ENCODE measurements around the gene RBM20. TPM values are rescaled to one million over a fixed set of nuclear protein-coding genes. Genes with fewer than 3 reads are reported as not detected.

Gene RBM20
- total RNA-seq, 1 donor from 2014 or later = 0.02 TPM

- Mint-ChIP-seq H3K27me3 (ENCODE audit: low read depth) (no peaks in the 10 kb centered on the region), H3K36me3 (ENCODE audit: low read depth) (peaks cover 68% of the 10 kb centered on the region), H3K27ac (no peak overlapping the region), H3K4me1 (ENCODE audit: low read depth) (peaks cover 28% of the 10 kb centered on the region), H3K9me3 (no peaks in the 10 kb centered on the region), H3K4me3 (ENCODE audit: low read depth) (no peak overlapping the region)
- no peak for DNase-seq (ENCODE audit: low spot score)
- intact Hi-C loops (cut with micrococcal nuclease) = no loop called here
Measured at GRCh38 chr10:110880012-110880411, 235.9 kb downstream of the RBM20 start.

- peaks cover 66% of the 10 kb centered on the region for H3K36me3 Mint-ChIP-seq (ENCODE audit: low read depth)
- H3K4me3 Mint-ChIP-seq (ENCODE audit: low read depth) = no peak overlapping the region
- peaks cover 30% of the 10 kb centered on the region for H3K4me1 Mint-ChIP-seq (ENCODE audit: low read depth)
- intact Hi-C loops (cut with micrococcal nuclease) = no loop called here
- no peaks in the 10 kb centered on the region for H3K9me3 Mint-ChIP-seq
- no peak for DNase-seq (ENCODE audit: low spot score)
- no peaks in the 10 kb centered on the region for H3K27me3 Mint-ChIP-seq (ENCODE audit: low read depth)
- H3K27ac Mint-ChIP-seq = no peak overlapping the region
Measured at GRCh38 chr10:110881247-110881646, 237.1 kb downstream of the RBM20 start.

- intact Hi-C loops (cut with micrococcal nuclease) = no loop called here
- Mint-ChIP-seq H3K4me3 (ENCODE audit: low read depth) (no peak overlapping the region), H3K9me3 (no peaks in the 10 kb centered on the region), H3K27me3 (ENCODE audit: low read depth) (no peaks in the 10 kb centered on the region), H3K4me1 (ENCODE audit: low read depth) (peaks cover 30% of the 10 kb centered on the region), H3K36me3 (ENCODE audit: low read depth) (peaks cover 68% of the 10 kb centered on the region), H3K27ac (no peak overlapping the region)
- no peak for DNase-seq (ENCODE audit: low spot score)
Measured at GRCh38 chr10:110881905-110882304, 237.8 kb downstream of the RBM20 start.

GRCh38 chr10:110883924-110884323 is 239.8 kb downstream of the RBM20 start:
- Mint-ChIP-seq H3K9me3 (no peaks in the 10 kb centered on the region), H3K4me1 (ENCODE audit: low read depth) (peaks cover 29% of the 10 kb centered on the region), H3K36me3 (ENCODE audit: low read depth) (peaks cover 61% of the 10 kb centered on the region), H3K4me3 (ENCODE audit: low read depth) (peak overlapping the region; percentile 33), H3K27me3 (ENCODE audit: low read depth) (no peaks in the 10 kb centered on the region), H3K27ac (peak overlapping the region; percentile 20)
- DNase-seq (ENCODE audit: low spot score) = no peak
- intact Hi-C loops (cut with micrococcal nuclease) = no loop called here

GRCh38 chr10:110885932-110886674 is 242.0 kb downstream of the RBM20 start:
- Mint-ChIP-seq H3K4me1 (ENCODE audit: low read depth) (peaks cover 20% of the 10 kb centered on the region), H3K27me3 (ENCODE audit: low read depth) (no peaks in the 10 kb centered on the region), H3K9me3 (no peaks in the 10 kb centered on the region), H3K4me3 (ENCODE audit: low read depth) (no peak overlapping the region), H3K27ac (no peak overlapping the region), H3K36me3 (ENCODE audit: low read depth) (peaks cover 67% of the 10 kb centered on the region)
- no peak for DNase-seq (ENCODE audit: low spot score)
- intact Hi-C loops (cut with micrococcal nuclease) = no loop called here

- no peak for DNase-seq (ENCODE audit: low spot score)
- Mint-ChIP-seq H3K36me3 (ENCODE audit: low read depth) (peaks cover 58% of the 10 kb centered on the region), H3K27me3 (ENCODE audit: low read depth) (no peaks in the 10 kb centered on the region), H3K27ac (no peak overlapping the region), H3K4me3 (ENCODE audit: low read depth) (no peak overlapping the region), H3K9me3 (no peaks in the 10 kb centered on the region), H3K4me1 (ENCODE audit: low read depth) (peaks cover 19% of the 10 kb centered on the region)
- intact Hi-C loops (cut with micrococcal nuclease) = no loop called here
Measured at GRCh38 chr10:110887560-110887959, 243.4 kb downstream of the RBM20 start.

Other genes with a start within 250 kb of the RBM20 start
- gene DUSP5, start 146.4 kb upstream of the RBM20 start, total RNA-seq = 84.3 and 86.2 TPM in 2 replicates
- 78.4 and 78.8 TPM in 2 replicates for gene SMC3, start 76.6 kb upstream of the RBM20 start, total RNA-seq
- 60.4 and 67.7 TPM in 2 replicates for gene PDCD4, start 227.6 kb downstream of the RBM20 start, total RNA-seq